Upper lobe of left lung (tissue), 6 donors: ENCODE measurements around the gene ASB13. TPM values are rescaled to one million over a fixed set of nuclear protein-coding genes. Genes with fewer than 3 reads are reported as not detected.
A peak's percentile ranks its signal among the peaks of the same experiment; 100 is the strongest.

ENCODE experiments used
- ATAC-seq, 2 donors: fragments of 200-7000 bp; cut with Tn5 transposase; one replicate each; pipeline ENCODE4 v1.9.1; 2022; ENCODE audit warnings: mild to moderate bottlenecking in 2 of 2, moderate library complexity in 2 of 2; ENCODE audit not compliant: low FRiP score in 2 of 2
- DNase-seq, 2 donors: peaks; one replicate each; pipeline ENCODE4 v3.0.0-alpha.2; 2019 to 2020
- H3K27ac ChIP-seq, 4 donors: fragments of 200-600 bp; sonication (generic); one replicate each; pipeline ENCODE4 v1.5.1; 2016 to 2019
- H3K27me3 ChIP-seq, 4 donors: fragments of 200-600 bp; sonication (generic); one replicate each; pipeline ENCODE4 v1.5.1; 2017 to 2019
- H3K36me3 ChIP-seq, 4 donors: fragments of 200-600 bp; sonication (generic); one replicate each; pipeline ENCODE4 v1.5.1; 2016 to 2019
- H3K4me1 ChIP-seq, 4 donors: fragments of 200-600 bp; sonication (generic); one replicate each; pipeline ENCODE4 v1.5.1; 2018 to 2019
- H3K4me3 ChIP-seq, 4 donors: fragments of 200-600 bp; sonication (generic); one replicate each; pipeline ENCODE4 v1.5.1; 2017 to 2019; ENCODE audit warnings: mild to moderate bottlenecking in 2 of 4, moderate library complexity in 1 of 4
- H3K9me3 ChIP-seq, 4 donors: fragments of 200-600 bp; sonication (generic); one replicate each; pipeline ENCODE4 v1.5.1; 2018 to 2019
- CTCF ChIP-seq, 6 experiments: fragments of 450-650 bp in 4 of 6; fragments of 200-600 bp in 2 of 6; sonication (generic) in 2 of 6; IDR thresholded peaks; one replicate each; pipeline ENCODE4 v1.5.1; 2016 to 2019; ENCODE audit warnings: antibody characterized with exemption in 6 of 6
- EP300 ChIP-seq, 4 donors: sonication (generic); formaldehyde crosslinking; IDR thresholded peaks; one replicate each; pipeline ENCODE4 v1.5.1; 2017; ENCODE audit warnings: antibody characterized with exemption in 4 of 4, control low read depth in 2 of 4
- POLR2A ChIP-seq, 4 donors: fragments of 450-650 bp; IDR thresholded peaks; one replicate each; pipeline ENCODE4 v1.5.1; 2016 to 2017; ENCODE audit warnings: antibody characterized with exemption in 4 of 4, mild to moderate bottlenecking in 2 of 4
- POLR2AphosphoS5 ChIP-seq, 2 donors: sonication (generic); formaldehyde crosslinking; IDR thresholded peaks; one replicate each; pipeline ENCODE4 v1.5.1; 2017; ENCODE audit warnings: antibody characterized with exemption in 2 of 2
- WGBS, 2 donors: methylation state at CpG; one replicate each; pipeline ENCODE4 v1.1.5; 2017 to 2018; 5-methylcytosine and 5-hydroxymethylcytosine counted together
- total RNA-seq, 6 donors: library from RNA; depleted of rRNA in 4 of 6; stranded (reverse); fragments of >200 nt in 4 of 6; gene quantifications; one replicate each; pipeline versions ENCODE4 v1.1.0 to v1.2.1, GENCODE V29; 2016 to 2021
- donor health status: DM: no; HTN: no; CAD: no; lungs with moderate emphysema.
- donor health status: DM: no; HTN: yes; CAD: no; lungs with severe emphysema.

The ASB13 gene
- total RNA-seq, 6 donors from 2014 or later = 6.3 to 32.5 (median 18.2) TPM

GRCh38 chr10:5644930-5645329 is 21.5 kb downstream of the ASB13 start:
- H3K9me3 ChIP-seq = no peaks in the 10 kb centered on the region
- H3K4me3 ChIP-seq = no peak overlapping the region
- no peaks in the 10 kb centered on the region for H3K4me1 ChIP-seq
- no peak for DNase-seq
- H3K27me3 ChIP-seq = no peaks in the 10 kb centered on the region
- no peak for ATAC-seq
- H3K36me3 ChIP-seq = peaks cover 11 to 62% (median 26%) of the 10 kb centered on the region in 4 donors
- H3K27ac ChIP-seq = no peak overlapping the region
- TF ChIP-seq CTCF (IDR thresholded peaks at IDR 0.05) (no peak), EP300 (IDR thresholded peaks at IDR 0.05) (no peak), POLR2AphosphoS5 (IDR thresholded peaks at IDR 0.05) (no peak), POLR2A (IDR thresholded peaks at IDR 0.05) (no peak)
- 93 to 97% methylated on average over 6 of the region's 6 CpGs for WGBS, 2 donors

- TF ChIP-seq POLR2A (IDR thresholded peaks at IDR 0.05) (no peak), CTCF (IDR thresholded peaks at IDR 0.05) (no peak), POLR2AphosphoS5 (IDR thresholded peaks at IDR 0.05) (no peak), EP300 (IDR thresholded peaks at IDR 0.05) (no peak)
- Histone ChIP-seq H3K36me3 (peaks cover 11 to 69% (median 37%) of the 10 kb centered on the region in 4 donors), H3K4me3 (no peak overlapping the region), H3K4me1 (no peaks in the 10 kb centered on the region), H3K27me3 (no peaks in the 10 kb centered on the region), H3K9me3 (no peaks in the 10 kb centered on the region), H3K27ac (peak overlapping the region in 1 of 4 donors; percentile 39)
- ATAC-seq = peak in 1 of 2 donors; percentile 67
- 78 to 82% methylated on average over 8 of the region's 8 CpGs for WGBS, 2 donors
- DNase-seq = no peak
Observed at GRCh38 chr10:5643346-5644067, 22.9 kb downstream of the ASB13 start.

GRCh38 chr10:5641501-5641900 is 24.9 kb downstream of the ASB13 start:
- ATAC-seq (no peak), DNase-seq (no peak)
- Histone ChIP-seq H3K4me3 (no peak overlapping the region), H3K36me3 (peaks cover 11 to 60% (median 36%) of the 10 kb centered on the region in 4 donors), H3K4me1 (no peaks in the 10 kb centered on the region), H3K27me3 (no peaks in the 10 kb centered on the region), H3K27ac (no peak overlapping the region), H3K9me3 (no peaks in the 10 kb centered on the region)
- TF ChIP-seq CTCF (IDR thresholded peaks at IDR 0.05) = no peak
- TF ChIP-seq POLR2AphosphoS5 (IDR thresholded peaks at IDR 0.05) = no peak
- no peak for TF ChIP-seq EP300 (IDR thresholded peaks at IDR 0.05)
- no peak for TF ChIP-seq POLR2A (IDR thresholded peaks at IDR 0.05)
- WGBS, 2 donors = 84 to 91% methylated on average over 15 to 24 of the region's 25 CpGs

- no peak for TF ChIP-seq CTCF (IDR thresholded peaks at IDR 0.05)
- no peak for TF ChIP-seq POLR2A (IDR thresholded peaks at IDR 0.05)
- no peak for TF ChIP-seq EP300 (IDR thresholded peaks at IDR 0.05)
- no peak for TF ChIP-seq POLR2AphosphoS5 (IDR thresholded peaks at IDR 0.05)
- H3K36me3 ChIP-seq = peaks cover 11 to 54% (median 36%) of the 10 kb centered on the region in 4 donors
- ATAC-seq = no peak
- WGBS, 2 donors = 96% methylated on average over 12 to 13 of the region's 13 CpGs
- no peaks in the 10 kb centered on the region for H3K9me3 ChIP-seq
- no peaks in the 10 kb centered on the region for H3K27me3 ChIP-seq
- no peak overlapping the region for H3K27ac ChIP-seq
- no peaks in the 10 kb centered on the region for H3K4me1 ChIP-seq
- DNase-seq = no peak
- no peak overlapping the region for H3K4me3 ChIP-seq
Observed at GRCh38 chr10:5640501-5640900, 25.9 kb downstream of the ASB13 start.

DNA sequence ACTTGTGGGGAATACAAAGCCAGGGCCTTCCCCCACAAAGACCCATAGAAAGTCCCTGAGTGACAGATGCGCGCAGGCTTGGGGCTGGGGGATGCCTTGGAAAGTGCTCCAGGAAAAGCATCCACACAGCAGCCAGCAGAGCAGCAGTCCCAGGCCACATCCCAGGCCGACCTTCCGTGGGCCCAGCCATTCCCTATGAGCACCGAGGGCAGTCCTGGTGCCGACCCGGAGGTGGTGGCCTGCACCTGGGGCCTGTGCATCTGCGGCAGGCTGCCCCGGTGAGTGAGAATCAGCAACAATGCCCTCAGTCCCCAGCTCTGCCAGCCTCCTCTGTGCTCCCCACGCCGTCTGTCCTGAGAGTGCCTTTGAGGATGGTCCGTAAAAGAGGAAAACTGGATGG is 26.4 kb downstream of the ASB13 start:
- H3K27me3 ChIP-seq = no peaks in the 10 kb centered on the region
- ATAC-seq (no peak), DNase-seq (no peak)
- TF ChIP-seq POLR2A (IDR thresholded peaks at IDR 0.05) (no peak), EP300 (IDR thresholded peaks at IDR 0.05) (no peak), POLR2AphosphoS5 (IDR thresholded peaks at IDR 0.05) (no peak), CTCF (IDR thresholded peaks at IDR 0.05) (no peak)
- no peak overlapping the region for H3K27ac ChIP-seq
- 91 to 100% methylated on average over 4 to 12 of the region's 12 CpGs for WGBS, 2 donors
- H3K4me3 ChIP-seq = no peak overlapping the region
- H3K36me3 ChIP-seq = peaks cover 11 to 54% (median 36%) of the 10 kb centered on the region in 4 donors
- H3K9me3 ChIP-seq = no peaks in the 10 kb centered on the region
- H3K4me1 ChIP-seq = no peaks in the 10 kb centered on the region
